HL-60 (cell line): Measurements from ENCODE around the gene ACTA2.

Experiments used
- DNase-seq, 2 experiments: peaks; one replicate each; pipeline ENCODE4 v3.0.0-alpha.2; 2010 to 2020; ENCODE audit warnings: low read depth in 1 of 2, low spot score in 1 of 2
- H3K27ac ChIP-seq: fragments of 250-450 bp; sonication (Bioruptor Pico); replicated peaks from 2 replicates; pipeline ENCODE4 v1.5.1; 2020; ENCODE audit warnings: mild to moderate bottlenecking, moderate library complexity
- H3K27me3 ChIP-seq: fragments of 250-450 bp; sonication (Bioruptor Pico); 2 replicates; pipeline ENCODE4 v1.5.1; 2021; ENCODE audit warnings: mild to moderate bottlenecking, moderate library complexity; ENCODE audit not compliant: insufficient read depth, poor library complexity, severe bottlenecking
- H3K4me3 ChIP-seq: replicated peaks from 2 replicates; pipeline ENCODE4 v1.5.1; 2011; ENCODE audit warnings: mild to moderate bottlenecking, control low read depth, low read length; ENCODE audit not compliant: insufficient read depth
- GABPA ChIP-seq: IDR thresholded peaks from 2 replicates; pipeline ENCODE4 v1.6.1; 2012; ENCODE audit warnings: low read depth
- POLR2AphosphoS5 ChIP-seq: IDR thresholded peaks from 2 replicates; pipeline ENCODE4 v1.6.1; 2012; ENCODE audit warnings: low read depth
- SPI1 ChIP-seq: IDR thresholded peaks from 2 replicates; pipeline ENCODE4 v1.6.1; 2012; ENCODE audit warnings: low read depth, mild to moderate bottlenecking, borderline replicate concordance
- TF ChIP-seq, protein P1 (sequence below): IDR thresholded peaks from 2 replicates; pipeline ENCODE4 v1.6.1; 2012; ENCODE audit warnings: low read depth; ENCODE audit not compliant: insufficient replicate concordance
- TF ChIP-seq, protein P2 (sequence below): IDR thresholded peaks from one replicate; pipeline ENCODE4 v1.5.1; 2011; ENCODE audit warnings: low read length, control low read depth, inconsistent platforms; ENCODE audit not compliant: insufficient read depth

The ACTA2 gene

DNA sequence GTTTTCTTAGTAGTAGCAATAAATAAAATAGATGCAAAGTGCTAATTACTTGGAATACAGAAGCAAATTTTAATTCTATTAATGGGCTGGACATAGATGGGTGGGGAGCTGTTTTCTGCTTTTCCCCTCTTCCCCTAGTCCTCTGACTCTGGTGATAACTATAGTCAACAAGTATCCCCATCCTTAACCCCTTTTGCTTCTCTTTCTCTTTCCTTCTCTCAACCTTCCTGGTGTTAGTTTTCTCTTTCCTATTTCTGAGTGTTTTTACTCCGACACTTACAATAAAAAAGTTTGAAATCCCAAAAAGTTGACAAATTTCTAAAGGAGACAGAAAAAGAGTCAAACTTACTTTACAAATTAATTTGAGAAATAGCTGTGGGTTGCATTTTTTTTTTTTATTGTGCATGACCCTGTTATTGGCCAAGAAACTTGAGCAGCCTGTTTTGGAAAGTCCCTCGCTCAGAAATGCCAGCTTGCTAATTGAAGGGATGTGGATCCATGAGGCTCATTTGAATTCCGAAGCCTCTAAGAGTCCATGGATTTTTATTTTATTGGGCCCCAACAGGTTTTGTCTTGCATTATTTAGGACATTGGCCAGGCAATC is 40.5 kb upstream of the ACTA2 start:
- TF ChIP-seq POLR2AphosphoS5 (no peak), SPI1 (no peak), GABPA (no peak)
- TF ChIP-seq, protein P1, sequence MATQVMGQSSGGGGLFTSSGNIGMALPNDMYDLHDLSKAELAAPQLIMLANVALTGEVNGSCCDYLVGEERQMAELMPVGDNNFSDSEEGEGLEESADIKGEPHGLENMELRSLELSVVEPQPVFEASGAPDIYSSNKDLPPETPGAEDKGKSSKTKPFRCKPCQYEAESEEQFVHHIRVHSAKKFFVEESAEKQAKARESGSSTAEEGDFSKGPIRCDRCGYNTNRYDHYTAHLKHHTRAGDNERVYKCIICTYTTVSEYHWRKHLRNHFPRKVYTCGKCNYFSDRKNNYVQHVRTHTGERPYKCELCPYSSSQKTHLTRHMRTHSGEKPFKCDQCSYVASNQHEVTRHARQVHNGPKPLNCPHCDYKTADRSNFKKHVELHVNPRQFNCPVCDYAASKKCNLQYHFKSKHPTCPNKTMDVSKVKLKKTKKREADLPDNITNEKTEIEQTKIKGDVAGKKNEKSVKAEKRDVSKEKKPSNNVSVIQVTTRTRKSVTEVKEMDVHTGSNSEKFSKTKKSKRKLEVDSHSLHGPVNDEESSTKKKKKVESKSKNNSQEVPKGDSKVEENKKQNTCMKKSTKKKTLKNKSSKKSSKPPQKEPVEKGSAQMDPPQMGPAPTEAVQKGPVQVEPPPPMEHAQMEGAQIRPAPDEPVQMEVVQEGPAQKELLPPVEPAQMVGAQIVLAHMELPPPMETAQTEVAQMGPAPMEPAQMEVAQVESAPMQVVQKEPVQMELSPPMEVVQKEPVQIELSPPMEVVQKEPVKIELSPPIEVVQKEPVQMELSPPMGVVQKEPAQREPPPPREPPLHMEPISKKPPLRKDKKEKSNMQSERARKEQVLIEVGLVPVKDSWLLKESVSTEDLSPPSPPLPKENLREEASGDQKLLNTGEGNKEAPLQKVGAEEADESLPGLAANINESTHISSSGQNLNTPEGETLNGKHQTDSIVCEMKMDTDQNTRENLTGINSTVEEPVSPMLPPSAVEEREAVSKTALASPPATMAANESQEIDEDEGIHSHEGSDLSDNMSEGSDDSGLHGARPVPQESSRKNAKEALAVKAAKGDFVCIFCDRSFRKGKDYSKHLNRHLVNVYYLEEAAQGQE = no peak
- Histone ChIP-seq H3K4me3 (no peak overlapping the region), H3K27ac (no peak overlapping the region), H3K27me3 (no peaks in the 10 kb centered on the region)
- no peak for DNase-seq

DNA sequence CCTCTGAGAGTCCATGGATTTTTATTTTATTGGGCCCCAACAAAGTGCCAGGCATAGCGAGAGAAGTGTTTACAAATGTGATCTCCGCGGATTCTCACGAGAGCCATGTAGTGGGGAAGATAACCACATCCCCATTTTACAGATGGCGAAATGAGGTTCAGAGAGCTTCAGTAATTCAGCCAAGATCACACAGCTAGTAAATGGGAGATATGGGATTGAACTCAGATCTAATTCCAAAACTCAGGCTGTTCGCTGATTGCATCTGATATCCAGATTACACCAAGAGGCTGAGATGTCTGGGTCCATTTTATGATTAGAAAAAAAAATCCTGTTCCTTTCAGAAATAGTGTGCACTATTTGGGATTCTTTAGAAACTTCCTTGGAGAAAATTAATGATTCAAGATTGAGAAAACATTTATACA is 39.3 kb upstream of the ACTA2 start:
- DNase-seq = peak in 1 of 2 experiments; percentile 62
- no peak for TF ChIP-seq GABPA
- TF ChIP-seq SPI1 = peak; percentile 74
- no peak; the same call in 1 of the 2 replicates for TF ChIP-seq POLR2AphosphoS5
- Histone ChIP-seq H3K4me3 (peak overlapping the region; percentile 78), H3K27ac (peak overlapping the region; percentile 88), H3K27me3 (no peaks in the 10 kb centered on the region)

DNA sequence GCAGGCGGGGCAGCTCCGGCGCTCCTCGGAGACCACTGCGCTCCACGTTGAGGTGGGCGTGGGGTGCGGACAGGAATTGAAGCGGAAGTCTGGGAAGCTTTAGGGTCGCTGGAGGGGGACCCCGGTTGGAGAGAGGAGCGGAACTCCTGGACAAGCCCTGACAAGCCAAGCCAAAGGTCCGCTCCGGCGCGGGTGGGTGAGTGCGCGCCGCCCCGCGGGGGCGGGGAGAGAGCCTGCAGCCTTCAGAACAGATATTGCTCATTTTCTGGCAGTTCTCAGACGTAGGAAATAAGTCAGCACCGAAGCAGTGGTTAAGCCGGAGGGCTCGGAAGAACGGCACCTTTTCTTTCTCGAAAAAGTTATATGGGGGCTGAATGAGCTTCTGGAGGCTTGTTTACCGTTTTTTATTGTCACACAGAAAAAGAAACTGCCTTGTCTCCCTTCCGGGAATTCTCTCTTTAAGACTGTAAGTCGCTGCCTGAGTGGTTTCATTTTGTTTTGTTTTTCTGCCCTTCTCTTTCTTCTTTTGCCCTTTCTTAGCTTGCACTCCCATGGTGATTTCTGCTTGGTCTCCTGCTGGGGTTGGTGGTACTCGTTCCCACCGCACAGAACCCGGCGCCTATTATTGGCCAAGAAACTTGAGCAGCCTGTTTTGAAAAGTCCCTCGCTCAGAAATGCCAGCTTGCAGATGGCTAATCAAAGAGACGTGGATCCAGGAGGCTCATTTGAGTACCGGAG is 38.8 kb upstream of the ACTA2 start:
- peak overlapping the region; percentile 88 for H3K27ac ChIP-seq
- TF ChIP-seq POLR2AphosphoS5 (no peak), SPI1 (no peak), GABPA (no peak; the same call in 1 of the 2 replicates)
- TF ChIP-seq, protein P1 = no peak
- TF ChIP-seq, protein P2, sequence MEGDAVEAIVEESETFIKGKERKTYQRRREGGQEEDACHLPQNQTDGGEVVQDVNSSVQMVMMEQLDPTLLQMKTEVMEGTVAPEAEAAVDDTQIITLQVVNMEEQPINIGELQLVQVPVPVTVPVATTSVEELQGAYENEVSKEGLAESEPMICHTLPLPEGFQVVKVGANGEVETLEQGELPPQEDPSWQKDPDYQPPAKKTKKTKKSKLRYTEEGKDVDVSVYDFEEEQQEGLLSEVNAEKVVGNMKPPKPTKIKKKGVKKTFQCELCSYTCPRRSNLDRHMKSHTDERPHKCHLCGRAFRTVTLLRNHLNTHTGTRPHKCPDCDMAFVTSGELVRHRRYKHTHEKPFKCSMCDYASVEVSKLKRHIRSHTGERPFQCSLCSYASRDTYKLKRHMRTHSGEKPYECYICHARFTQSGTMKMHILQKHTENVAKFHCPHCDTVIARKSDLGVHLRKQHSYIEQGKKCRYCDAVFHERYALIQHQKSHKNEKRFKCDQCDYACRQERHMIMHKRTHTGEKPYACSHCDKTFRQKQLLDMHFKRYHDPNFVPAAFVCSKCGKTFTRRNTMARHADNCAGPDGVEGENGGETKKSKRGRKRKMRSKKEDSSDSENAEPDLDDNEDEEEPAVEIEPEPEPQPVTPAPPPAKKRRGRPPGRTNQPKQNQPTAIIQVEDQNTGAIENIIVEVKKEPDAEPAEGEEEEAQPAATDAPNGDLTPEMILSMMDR = no peak
- DNase-seq = peak in 1 of 2 experiments; percentile 57
- H3K4me3 ChIP-seq = peak overlapping the region; percentile 78
- no peaks in the 10 kb centered on the region for H3K27me3 ChIP-seq

DNA sequence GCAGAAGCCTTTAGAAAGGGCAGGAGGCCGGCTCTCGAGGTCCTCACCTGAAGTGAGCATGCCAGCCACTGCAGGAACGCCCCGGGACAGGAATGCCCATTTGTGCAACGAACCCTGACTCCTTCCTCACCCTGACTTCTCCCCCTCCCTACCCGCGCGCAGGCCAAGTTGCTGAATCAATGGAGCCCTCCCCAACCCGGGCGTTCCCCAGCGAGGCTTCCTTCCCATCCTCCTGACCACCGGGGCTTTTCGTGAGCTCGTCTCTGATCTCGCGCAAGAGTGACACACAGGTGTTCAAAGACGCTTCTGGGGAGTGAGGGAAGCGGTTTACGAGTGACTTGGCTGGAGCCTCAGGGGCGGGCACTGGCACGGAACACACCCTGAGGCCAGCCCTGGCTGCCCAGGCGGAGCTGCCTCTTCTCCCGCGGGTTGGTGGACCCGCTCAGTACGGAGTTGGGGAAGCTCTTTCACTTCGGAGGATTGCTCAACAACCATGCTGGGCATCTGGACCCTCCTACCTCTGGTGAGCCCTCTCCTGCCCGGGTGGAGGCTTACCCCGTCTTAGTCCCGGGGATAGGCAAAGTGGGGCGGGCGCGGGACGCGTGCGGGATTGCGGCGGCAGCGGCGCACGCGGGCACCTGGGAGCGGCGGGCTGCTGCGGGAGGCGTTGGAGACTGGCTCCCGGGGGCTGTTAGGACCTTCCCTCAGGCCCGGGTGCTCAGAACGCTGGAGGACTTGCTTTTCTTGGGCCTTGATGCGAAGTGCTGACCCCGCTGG is 38.0 kb upstream of the ACTA2 start, which contains the start of gene FAS:
Gene FAS (plus strand): TSS at position 415 of the 777 bp plus-strand sequence. CDS start 79 bp downstream, at position 494.
- TF ChIP-seq, protein P2 = no peak
- TF ChIP-seq, protein P1 = peak; percentile 51
- TF ChIP-seq POLR2AphosphoS5 (peak; percentile 43; the same call in 1 of the 2 replicates), SPI1 (peak; percentile 33; the same call in 1 of the 2 replicates), GABPA (no peak)
- H3K27ac ChIP-seq = peak within 1 kb of the TSS; percentile 88
- DNase-seq = peak; percentile 72 to 82

More for the DNA sequence above, 38.0 kb upstream of the ACTA2 start, which contains the start of gene FAS:
- Histone ChIP-seq H3K4me3 (peak within 1 kb of the TSS; percentile 78), H3K27me3 (no peaks in the 10 kb centered on the region)
